Cardiac fibroblast (primary cell): ENCODE data around the gene STARD13.

Experiments
- DNase-seq, 2 donors: peaks; one replicate each; pipeline versions ENCODE4 v3.0.0 to v3.0.0-alpha.2; 2010; ENCODE audit warnings: low read depth in 2 of 2
- H3K4me3 ChIP-seq, 2 donors: replicated peaks in 1 of 2; 1 replicate in 1 of 2; 2 replicates in 1 of 2; pipeline ENCODE4 v1.5.1; 2011; ENCODE audit warnings: low read depth in 2 of 2, low read length in 2 of 2, mild to moderate bottlenecking in 2 of 2, moderate library complexity in 1 of 2
- TF ChIP-seq, protein P1 (sequence below): IDR thresholded peaks from one replicate; pipeline ENCODE4 v1.5.1; 2011; ENCODE audit warnings: low read depth, mild to moderate bottlenecking, low read length, inconsistent platforms

STARD13 gene

DNA sequence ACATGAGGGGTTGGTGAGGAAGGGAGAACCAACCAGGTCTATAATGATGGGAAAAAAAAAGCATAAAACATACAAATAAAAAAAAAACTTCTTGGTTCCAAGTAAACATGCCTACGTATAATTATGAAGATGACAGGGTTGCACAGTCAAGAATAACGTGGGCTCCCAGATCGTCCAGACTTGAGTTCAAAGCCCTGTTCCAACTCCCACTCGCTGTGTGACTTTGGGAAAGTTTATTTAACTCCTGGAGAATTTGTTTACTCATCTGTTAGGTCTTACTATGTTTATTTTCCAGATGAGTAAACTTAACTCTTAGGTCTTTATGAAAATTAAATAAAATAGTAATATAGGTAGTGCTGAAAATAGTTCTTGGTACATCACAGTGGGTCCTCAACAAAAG, 13.8 kb downstream of the STARD13 start:
- DNase-seq, result no peak
- TF ChIP-seq, protein P1, sequence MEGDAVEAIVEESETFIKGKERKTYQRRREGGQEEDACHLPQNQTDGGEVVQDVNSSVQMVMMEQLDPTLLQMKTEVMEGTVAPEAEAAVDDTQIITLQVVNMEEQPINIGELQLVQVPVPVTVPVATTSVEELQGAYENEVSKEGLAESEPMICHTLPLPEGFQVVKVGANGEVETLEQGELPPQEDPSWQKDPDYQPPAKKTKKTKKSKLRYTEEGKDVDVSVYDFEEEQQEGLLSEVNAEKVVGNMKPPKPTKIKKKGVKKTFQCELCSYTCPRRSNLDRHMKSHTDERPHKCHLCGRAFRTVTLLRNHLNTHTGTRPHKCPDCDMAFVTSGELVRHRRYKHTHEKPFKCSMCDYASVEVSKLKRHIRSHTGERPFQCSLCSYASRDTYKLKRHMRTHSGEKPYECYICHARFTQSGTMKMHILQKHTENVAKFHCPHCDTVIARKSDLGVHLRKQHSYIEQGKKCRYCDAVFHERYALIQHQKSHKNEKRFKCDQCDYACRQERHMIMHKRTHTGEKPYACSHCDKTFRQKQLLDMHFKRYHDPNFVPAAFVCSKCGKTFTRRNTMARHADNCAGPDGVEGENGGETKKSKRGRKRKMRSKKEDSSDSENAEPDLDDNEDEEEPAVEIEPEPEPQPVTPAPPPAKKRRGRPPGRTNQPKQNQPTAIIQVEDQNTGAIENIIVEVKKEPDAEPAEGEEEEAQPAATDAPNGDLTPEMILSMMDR, result no peak

DNA sequence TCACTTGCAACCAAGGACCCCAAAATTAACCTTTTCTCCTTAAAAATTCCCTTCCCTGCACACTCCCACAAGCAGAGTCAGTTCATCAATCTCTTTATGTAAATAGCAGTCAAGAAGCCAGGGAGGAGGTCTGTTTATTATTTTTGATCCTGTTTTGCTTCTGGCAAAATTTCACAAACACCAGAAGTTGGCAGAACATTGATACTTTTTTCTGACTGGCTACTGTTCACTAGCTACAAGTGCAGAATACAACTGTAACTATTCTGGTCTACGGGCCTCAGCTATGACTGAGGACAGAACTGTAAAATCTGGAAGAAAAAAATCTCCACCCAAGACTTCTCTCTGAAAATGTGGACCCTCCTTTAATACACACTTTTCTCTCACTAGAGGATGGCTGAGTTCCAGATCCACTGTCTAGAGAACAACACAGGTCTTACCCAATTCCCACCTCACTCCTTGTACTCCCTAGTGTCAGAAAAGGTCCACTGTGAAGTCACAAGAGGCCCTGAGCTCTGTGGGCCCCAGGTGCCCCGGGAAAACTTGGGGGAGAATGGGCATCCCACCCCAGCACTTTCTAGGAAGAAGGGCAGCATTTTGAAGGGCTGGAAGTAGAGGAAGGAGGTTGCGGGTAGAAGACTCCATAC, 14.5 kb downstream of the STARD13 start:
- DNase-seq, result peak in 1 of 2 donors; percentile 47
- TF ChIP-seq, protein P1, result no peak
- H3K4me3 ChIP-seq, result no peak overlapping the region

More for the DNA sequence above, 13.8 kb downstream of the STARD13 start:
- H3K4me3 ChIP-seq, result no peak overlapping the region

DNA sequence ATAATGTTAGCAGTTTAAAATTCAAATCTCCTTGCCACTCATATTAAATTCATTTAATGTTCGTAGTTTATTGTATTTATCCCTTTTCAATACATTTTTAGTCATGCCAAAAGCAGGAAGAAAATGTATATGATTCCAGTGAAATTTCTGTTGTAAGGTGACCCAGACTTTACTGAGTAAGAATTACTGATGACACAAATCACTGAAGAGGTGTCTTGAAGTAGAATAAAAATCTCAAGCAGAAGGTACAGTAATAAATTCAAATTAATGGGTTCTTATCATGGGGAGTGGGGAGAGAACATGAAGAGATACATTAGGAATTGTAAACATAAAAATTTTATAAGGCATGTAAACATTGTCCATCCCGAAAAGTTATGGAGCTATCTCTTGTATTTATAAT, 19.9 kb downstream of the STARD13 start:
- no peak for DNase-seq
- no peak overlapping the region for H3K4me3 ChIP-seq
- TF ChIP-seq, protein P1, result no peak

DNA sequence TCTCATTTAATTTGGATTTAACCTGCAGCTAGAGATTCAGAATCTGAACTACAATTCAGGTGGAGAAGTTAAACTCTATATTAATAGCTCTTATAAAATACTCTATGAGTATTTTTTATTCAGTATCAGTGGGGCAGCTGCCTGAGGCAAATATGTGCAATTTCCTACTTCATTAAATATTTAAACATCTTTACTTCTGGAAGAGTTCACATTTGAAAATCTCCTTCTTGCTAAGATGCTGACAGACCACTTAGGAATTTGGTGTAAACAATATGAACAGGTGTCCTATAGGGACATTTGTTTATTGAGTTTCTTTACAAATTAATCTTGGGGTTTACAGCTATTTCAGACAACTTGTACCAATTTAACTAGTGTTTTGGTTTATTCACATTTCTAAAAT, 20.4 kb downstream of the STARD13 start:
- TF ChIP-seq, protein P1, result no peak
- no peak for DNase-seq
- H3K4me3 ChIP-seq, result no peak overlapping the region

DNA sequence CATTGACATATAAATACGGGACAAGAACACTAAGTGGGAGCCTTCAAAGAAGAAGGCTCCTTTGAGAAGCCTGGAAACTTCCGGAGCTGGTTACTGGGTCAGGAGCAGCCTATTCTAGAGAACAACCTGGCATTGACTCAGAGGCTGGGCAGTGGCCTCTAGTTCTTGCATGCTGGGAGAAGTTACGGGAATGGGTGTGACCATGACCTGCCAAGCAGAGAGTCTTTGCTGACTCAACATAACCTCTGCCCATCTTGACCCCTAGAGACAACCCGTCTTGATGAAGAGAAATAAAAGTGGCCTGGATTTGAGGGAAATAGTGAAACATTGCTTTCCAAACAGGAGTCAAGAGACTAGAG, 21.0 kb downstream of the STARD13 start:
- TF ChIP-seq, protein P1, result no peak
- no peak overlapping the region for H3K4me3 ChIP-seq
- DNase-seq, result no peak

DNA sequence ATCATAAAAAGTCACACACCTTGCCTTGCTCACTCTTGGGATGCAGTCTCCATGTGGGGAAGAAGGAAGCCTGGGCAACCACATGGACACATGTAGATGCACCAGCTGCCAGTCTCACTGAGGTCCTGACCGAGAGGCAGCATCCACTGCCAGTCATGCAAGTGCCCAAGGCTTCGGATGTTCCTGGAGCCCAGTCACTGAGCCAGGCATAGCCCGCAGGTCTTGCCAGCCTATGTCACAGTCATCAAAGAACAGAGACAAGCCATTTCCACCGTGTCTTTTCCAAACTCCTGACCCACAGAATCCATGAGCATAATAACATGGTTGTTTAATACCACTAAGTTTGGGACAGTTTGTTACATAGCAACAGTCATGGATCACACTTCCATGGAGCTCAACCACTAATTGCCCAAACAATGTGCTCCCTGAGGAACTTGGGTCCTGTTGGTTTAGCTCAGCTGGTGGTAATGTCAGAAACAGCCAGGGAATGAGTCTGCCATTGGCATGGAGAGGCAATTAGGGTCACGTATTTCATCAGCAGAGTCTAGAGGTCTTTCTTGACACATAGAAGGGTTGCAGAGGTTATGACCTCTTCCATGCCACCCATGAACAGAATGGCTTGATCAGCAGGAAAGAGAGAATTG, 21.5 kb downstream of the STARD13 start:
- no peak overlapping the region for H3K4me3 ChIP-seq
- TF ChIP-seq, protein P1, result no peak
- no peak for DNase-seq

DNA sequence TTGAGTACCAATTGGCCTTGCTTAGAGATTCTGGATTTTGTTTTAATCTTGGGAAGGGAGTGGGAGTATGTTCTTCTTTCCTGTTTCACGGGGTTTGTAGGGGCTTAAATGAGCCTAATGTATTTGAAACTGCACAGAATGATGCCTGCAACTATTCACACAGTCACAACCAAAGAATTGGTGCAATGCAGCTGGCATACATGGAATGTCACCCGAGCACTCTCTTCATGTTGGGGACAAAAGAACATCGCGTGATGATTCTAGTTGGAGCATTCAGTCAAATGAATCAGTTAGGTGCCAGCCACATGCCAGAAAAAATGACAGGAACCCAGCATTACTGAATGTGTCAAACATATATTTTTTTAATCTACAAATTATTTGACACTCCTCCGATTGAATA, 22.1 kb downstream of the STARD13 start:
- H3K4me3 ChIP-seq, result no peak overlapping the region
- TF ChIP-seq, protein P1, result no peak
- no peak for DNase-seq
